Measurements from ENCODE around the gene PLCB2. TPM values are rescaled to one million over a fixed set of nuclear protein-coding genes. Genes with fewer than 3 reads are reported as not detected.

Gene PLCB2
- total and polyA plus RNA-seq, 8 donors: 3.5 to 12.5 (median 5.5) TPM

- peaks cover 24 to 54% (median 38%) of the 10 kb centered on the region in 4 donors for H3K4me1 ChIP-seq
- peak overlapping the region in 2 of 5 donors; percentile 9 to 43 for H3K27ac ChIP-seq
- H3K4me3 ChIP-seq: no peak overlapping the region
- H3K36me3 ChIP-seq: peaks cover 0 to 23% (median 0%) of the 10 kb centered on the region in 4 donors
- intact Hi-C loops (cut with DNase I; ENCODE audit: low total_unique reads): no loop called here
- WGBS, 5 donors: 17 to 55% (median 44%) methylated on average over 1 of the region's 1 CpG
- no peak for DNase-seq
- peaks cover 14 to 51% (median 39%) of the 10 kb centered on the region in 3 donors for H3K27me3 ChIP-seq
- H3K9me3 ChIP-seq: no peaks in the 10 kb centered on the region
- no peak for TF ChIP-seq CTCF (IDR thresholded peaks at IDR 0.05)
- TF ChIP-seq EP300 (IDR thresholded peaks at IDR 0.05): no peak
- TF ChIP-seq POLR2A (IDR thresholded peaks at IDR 0.05): no peak
- no peak for TF ChIP-seq POLR2AphosphoS5 (IDR thresholded peaks at IDR 0.05)
These were observed 22.2 kb downstream of the PLCB2 start for GRCh38 chr15:40285554-40286011.

- 69 to 83% (median 80%) methylated on average over 4 of the region's 4 CpGs for WGBS, 5 donors
- Histone ChIP-seq H3K27me3 (peaks cover 14 to 52% (median 40%) of the 10 kb centered on the region in 3 donors), H3K27ac (peak overlapping the region in 1 of 5 donors; percentile 43), H3K4me1 (peaks cover 22 to 54% (median 36%) of the 10 kb centered on the region in 4 donors), H3K36me3 (peaks cover 0 to 23% (median 0%) of the 10 kb centered on the region in 4 donors), H3K9me3 (no peaks in the 10 kb centered on the region), H3K4me3 (no peak overlapping the region)
- peak in 1 of 2 donors; percentile 73 for DNase-seq
- intact Hi-C loops (cut with DNase I; ENCODE audit: low total_unique reads): no loop called here
- TF ChIP-seq CTCF (IDR thresholded peaks at IDR 0.05) (no peak), POLR2A (IDR thresholded peaks at IDR 0.05) (no peak), EP300 (IDR thresholded peaks at IDR 0.05) (no peak), POLR2AphosphoS5 (IDR thresholded peaks at IDR 0.05) (peak in 1 of 3 donors; percentile 69)
These were observed 22.6 kb downstream of the PLCB2 start for GRCh38 chr15:40285151-40285550.

- intact Hi-C loops (cut with DNase I; ENCODE audit: low total_unique reads): loop anchor here (5.0 kb wide), 1 partner anchor 139 kb away; no protein-coding TSS in a partner anchor
- H3K4me1 ChIP-seq: peaks cover 29 to 60% (median 41%) of the 10 kb centered on the region in 4 donors
- H3K4me3 ChIP-seq: peak overlapping the region in 3 of 4 donors; percentile 49 to 71 (median 53)
- WGBS, 5 donors: 25 to 41% (median 29%) methylated on average over 26 to 33 of the region's 33 CpGs
- TF ChIP-seq POLR2A (IDR thresholded peaks at IDR 0.05): no peak
- DNase-seq: peak in 1 of 2 donors; percentile 46
- H3K27me3 ChIP-seq: peaks cover 18 to 66% (median 52%) of the 10 kb centered on the region in 3 donors
- peaks cover 0 to 19% (median 0%) of the 10 kb centered on the region in 4 donors for H3K36me3 ChIP-seq
- H3K9me3 ChIP-seq: no peaks in the 10 kb centered on the region
- H3K27ac ChIP-seq: no peak overlapping the region
These were observed 24.0 kb downstream of the PLCB2 start for GRCh38 chr15:40283615-40284300.

- peak within 1 kb of the TSS; percentile 44 to 71 (median 51) for H3K4me3 ChIP-seq
- TF ChIP-seq CTCF (IDR thresholded peaks at IDR 0.05) (no peak), POLR2AphosphoS5 (IDR thresholded peaks at IDR 0.05) (no peak), POLR2A (IDR thresholded peaks at IDR 0.05) (no peak), EP300 (IDR thresholded peaks at IDR 0.05) (no peak)
- intact Hi-C loops (cut with DNase I; ENCODE audit: low total_unique reads): loop anchor here (5.0 kb wide), 1 partner anchor 139 kb away; no protein-coding TSS in a partner anchor
- DNase-seq: peak in 1 of 2 donors; percentile 70
- peaks cover 29 to 60% (median 41%) of the 10 kb centered on the region in 4 donors for H3K4me1 ChIP-seq
- 1 to 15% (median 2%) methylated on average over 12 to 76 of the region's 76 CpGs for WGBS, 5 donors
- peaks cover 0 to 14% (median 0%) of the 10 kb centered on the region in 4 donors for H3K36me3 ChIP-seq
- no peaks in the 10 kb centered on the region for H3K9me3 ChIP-seq
- peaks cover 18 to 71% (median 53%) of the 10 kb centered on the region in 3 donors for H3K27me3 ChIP-seq
- H3K27ac ChIP-seq: peak within 1 kb of the TSS in 1 of 5 donors; percentile 18
These were observed 24.7 kb downstream of the PLCB2 start, which contains the start of gene ANKRD63 for GRCh38 chr15:40282869-40283614. ANKRD63 (minus strand) TSS chr15:40283064; CDS start chr15:40282586, 478 bp downstream.
